Measurements from ENCODE around the gene PSMD14.
A peak's percentile ranks its signal among the peaks of the same experiment; 100 is the strongest.

The PSMD14 gene

GRCh38 chr2:161427664-161428587 lies 119.7 kb downstream of the PSMD14 start:
- Histone ChIP-seq H3K27ac (no peak overlapping the region), H3K4me3 (peak overlapping the region in 1 of 7 experiments; percentile 16)

- no peak overlapping the region for H3K27ac ChIP-seq
- no peak overlapping the region for H3K4me3 ChIP-seq
Measured at GRCh38 chr2:161430386-161430785, 122.2 kb downstream of the PSMD14 start.

- Histone ChIP-seq H3K27ac (no peak overlapping the region), H3K4me3 (no peak overlapping the region)
Measured at GRCh38 chr2:161432107-161432506, 123.9 kb downstream of the PSMD14 start.

GRCh38 chr2:161434118-161434517 lies 125.9 kb downstream of the PSMD14 start:
- Histone ChIP-seq H3K27ac (no peak overlapping the region), H3K4me3 (no peak overlapping the region)

GRCh38 chr2:161436411-161436810 lies 128.2 kb downstream of the PSMD14 start:
- H3K27ac ChIP-seq: no peak overlapping the region
- no peak overlapping the region for H3K4me3 ChIP-seq

GRCh38 chr2:161438598-161438997 lies 130.4 kb downstream of the PSMD14 start:
- H3K4me3 ChIP-seq: no peak overlapping the region
- no peak overlapping the region for H3K27ac ChIP-seq

GRCh38 chr2:161445097-161445496 lies 136.9 kb downstream of the PSMD14 start:
- Histone ChIP-seq H3K4me3 (no peak overlapping the region), H3K27ac (no peak overlapping the region)

- Histone ChIP-seq H3K4me3 (no peak overlapping the region), H3K27ac (no peak overlapping the region)
Measured at GRCh38 chr2:161448431-161448830, 140.2 kb downstream of the PSMD14 start.
